IPS-11a (cell line): Measurements from ENCODE around the gene PAWR.
A peak's percentile ranks its signal among the peaks of the same experiment; 100 is the strongest.
"Not testable (repeated sequence)": the region's sequence is repeated elsewhere in the genome, so short reads cannot be mapped to it uniquely, and the experiment has no call there.

Experiments used
- H3K4me3 ChIP-seq: one replicate; pipeline ENCODE4 v1.5.1; 2013; ENCODE audit warnings: low read depth, low read length, control low read depth

The PAWR gene

DNA sequence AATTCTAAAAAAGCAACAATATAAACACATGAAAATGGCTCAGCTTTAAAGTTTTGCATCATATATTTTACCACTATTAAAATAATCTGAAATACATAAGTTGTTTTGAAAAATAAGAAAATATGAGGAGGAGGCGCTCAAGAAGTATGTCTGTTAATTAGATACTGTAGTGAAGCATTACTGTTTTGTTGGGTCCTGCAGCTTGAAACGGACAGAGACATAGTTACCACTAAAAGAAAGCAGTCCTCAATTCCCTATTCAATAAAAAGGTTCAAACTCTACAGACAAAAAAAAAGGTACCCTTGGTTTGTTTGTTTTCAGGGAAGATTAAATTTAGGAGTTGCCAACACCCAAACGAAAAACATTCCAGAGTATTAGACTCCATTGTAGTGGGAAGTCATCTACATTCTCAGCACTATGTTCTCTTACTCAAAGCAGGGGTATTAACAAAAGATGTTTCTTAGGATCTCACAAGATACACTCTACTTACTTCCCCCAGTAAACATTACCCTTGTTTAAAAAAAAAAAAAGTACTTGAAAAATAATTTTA lies 3.0 kb downstream of the PAWR start:
- peak overlapping the region; percentile 86 for H3K4me3 ChIP-seq

DNA sequence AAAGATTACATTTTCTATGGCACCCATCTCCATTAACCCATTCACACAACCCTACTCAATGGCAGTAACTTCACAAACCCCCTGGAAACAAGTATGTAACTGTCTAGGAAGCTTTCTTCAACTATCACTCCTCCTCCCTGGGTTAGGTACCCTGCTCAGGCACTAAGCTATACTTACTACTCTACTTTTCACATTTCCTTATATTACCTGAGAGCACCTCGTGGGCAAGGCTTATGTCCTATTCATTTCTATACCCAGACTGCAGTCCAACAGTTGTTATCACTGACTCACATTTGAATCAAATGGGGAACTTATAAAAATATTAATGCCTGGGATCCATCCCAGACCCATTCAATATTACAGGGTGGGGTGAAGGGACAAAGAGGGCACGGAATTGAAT lies 4.6 kb downstream of the PAWR start:
- H3K4me3 ChIP-seq: peak overlapping the region; percentile 8

DNA sequence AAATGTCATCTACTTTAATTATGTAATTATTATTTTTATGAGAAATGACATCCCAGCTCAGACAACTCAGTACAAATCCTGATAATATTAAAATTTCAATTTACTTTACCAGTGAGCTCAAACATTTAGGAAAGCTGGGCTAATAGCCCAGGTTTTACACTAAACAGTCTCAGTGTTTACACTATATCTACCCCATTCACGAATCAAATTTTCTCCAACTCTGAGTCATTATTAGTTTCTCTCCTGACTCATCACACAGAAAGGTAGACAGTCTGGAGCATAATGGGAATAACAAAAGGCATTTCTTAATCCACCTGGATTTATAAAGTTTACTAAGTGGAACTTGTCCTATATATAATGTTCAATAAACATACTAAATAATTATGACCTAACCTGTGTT lies 5.7 kb downstream of the PAWR start:
- H3K4me3 ChIP-seq: no peak overlapping the region

GRCh38 chr12:79684338-79684737 lies 6.4 kb downstream of the PAWR start:
- not testable (repeated sequence) for H3K4me3 ChIP-seq

- H3K4me3 ChIP-seq: no peak overlapping the region
These were observed 8.2 kb downstream of the PAWR start for GRCh38 chr12:79682593-79682992.

GRCh38 chr12:79681008-79681590 lies 9.7 kb downstream of the PAWR start:
- H3K4me3 ChIP-seq: no peak overlapping the region

DNA sequence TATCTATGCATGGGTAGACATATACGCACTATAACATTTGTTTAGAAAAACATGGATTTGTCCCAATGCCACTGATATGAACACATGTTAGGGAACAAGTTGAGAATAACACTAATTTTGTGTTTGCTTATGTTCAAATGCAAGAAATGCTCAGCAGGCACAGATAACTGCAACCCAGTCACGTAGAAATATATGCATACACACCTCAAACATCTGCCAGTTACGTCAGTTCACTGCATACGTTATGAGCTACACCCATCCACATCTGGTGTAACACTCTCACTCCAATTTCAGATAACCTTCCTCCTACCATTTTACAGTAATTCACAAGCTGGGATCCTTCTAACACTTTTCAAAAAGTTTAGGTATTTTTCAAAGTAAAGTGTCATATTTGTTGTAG lies 10.7 kb downstream of the PAWR start:
- no peak overlapping the region for H3K4me3 ChIP-seq

DNA sequence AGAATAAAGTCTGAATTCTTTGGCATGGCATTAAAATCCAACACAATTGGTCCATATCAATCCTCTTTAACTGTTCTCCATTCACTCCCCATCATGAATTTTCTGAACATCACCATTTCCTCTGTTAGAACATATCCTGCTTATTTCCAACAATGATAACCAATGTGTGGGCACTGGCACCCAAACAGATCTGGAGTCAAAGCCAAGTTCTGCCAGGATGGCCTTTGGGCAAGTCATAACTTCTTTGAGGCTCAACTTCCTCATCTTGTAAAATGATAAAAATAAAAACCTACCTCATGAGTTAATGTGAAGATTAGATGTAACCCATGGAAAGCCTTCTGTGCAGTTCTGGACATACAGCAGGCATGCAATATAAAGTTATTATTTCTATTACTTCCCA lies 12.5 kb downstream of the PAWR start:
- H3K4me3 ChIP-seq: no peak overlapping the region

DNA sequence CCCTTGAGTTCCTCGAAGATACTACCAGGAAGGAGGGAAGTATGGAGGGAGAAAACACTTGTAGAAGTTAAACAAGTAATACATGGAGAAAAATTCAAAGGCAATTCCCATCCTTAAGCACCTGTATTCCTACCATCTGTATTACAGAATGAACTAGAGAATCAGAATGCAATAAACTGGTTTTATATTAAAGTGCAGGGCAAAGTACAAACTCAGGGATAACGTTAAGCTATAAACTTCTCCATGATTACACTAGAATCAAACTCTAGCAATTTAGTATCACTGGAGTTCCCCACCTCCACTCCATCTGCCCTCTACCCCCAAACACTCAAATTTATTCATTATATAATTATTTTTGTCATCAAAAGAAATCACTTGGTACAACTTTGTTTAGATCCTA lies 13.1 kb downstream of the PAWR start:
- no peak overlapping the region for H3K4me3 ChIP-seq

- H3K4me3 ChIP-seq: no peak overlapping the region
These were observed 14.2 kb downstream of the PAWR start for GRCh38 chr12:79676579-79676978.

DNA sequence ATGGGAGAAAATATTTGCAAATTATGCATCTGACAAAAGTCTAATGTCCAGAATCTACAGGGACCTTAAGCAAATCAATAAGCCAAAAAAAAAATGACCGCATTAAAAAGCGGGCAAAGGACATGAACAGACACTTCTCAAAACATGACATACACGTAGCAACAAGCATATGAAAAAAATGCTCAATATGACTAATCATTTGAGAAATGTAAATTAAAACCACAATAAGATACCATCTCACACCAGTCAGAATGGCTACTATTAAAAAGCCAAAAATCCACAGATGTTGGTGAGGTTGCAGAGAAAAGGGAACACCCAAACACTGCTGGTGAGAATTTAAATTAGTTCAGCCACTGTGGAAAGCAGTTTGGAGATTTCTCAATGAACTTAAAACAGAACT lies 16.1 kb downstream of the PAWR start:
- no peak overlapping the region for H3K4me3 ChIP-seq

GRCh38 chr12:79673354-79673753 lies 17.4 kb downstream of the PAWR start:
- H3K4me3 ChIP-seq: no peak overlapping the region

DNA sequence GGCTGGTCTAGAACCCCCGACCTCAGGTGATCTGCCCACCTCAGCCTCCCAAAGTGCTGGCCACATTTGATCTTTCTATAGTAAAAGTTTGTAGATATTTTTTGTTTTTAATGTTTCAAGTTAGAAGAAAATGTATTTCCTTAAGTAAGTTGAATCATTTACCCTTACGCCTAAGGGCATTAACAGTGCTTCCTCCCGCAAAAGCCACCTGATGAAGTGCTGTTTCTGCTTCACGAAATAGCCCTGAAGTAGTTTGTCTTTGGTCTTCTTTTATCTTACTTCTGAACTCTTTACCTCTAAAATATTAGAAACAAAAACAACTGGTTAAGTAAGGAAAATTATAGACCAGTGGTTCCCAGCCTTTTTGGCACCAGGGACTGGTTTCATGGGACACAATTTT lies 22.7 kb downstream of the PAWR start:
- H3K4me3 ChIP-seq: no peak overlapping the region

- no peak overlapping the region for H3K4me3 ChIP-seq
These were observed 25.4 kb downstream of the PAWR start for GRCh38 chr12:79665212-79665887.

- H3K4me3 ChIP-seq: no peak overlapping the region
These were observed 26.2 kb downstream of the PAWR start for GRCh38 chr12:79664518-79664917.

GRCh38 chr12:79662046-79662811 lies 28.5 kb downstream of the PAWR start:
- H3K4me3 ChIP-seq: no peak overlapping the region

GRCh38 chr12:79661629-79662028 lies 29.1 kb downstream of the PAWR start:
- H3K4me3 ChIP-seq: no peak overlapping the region

DNA sequence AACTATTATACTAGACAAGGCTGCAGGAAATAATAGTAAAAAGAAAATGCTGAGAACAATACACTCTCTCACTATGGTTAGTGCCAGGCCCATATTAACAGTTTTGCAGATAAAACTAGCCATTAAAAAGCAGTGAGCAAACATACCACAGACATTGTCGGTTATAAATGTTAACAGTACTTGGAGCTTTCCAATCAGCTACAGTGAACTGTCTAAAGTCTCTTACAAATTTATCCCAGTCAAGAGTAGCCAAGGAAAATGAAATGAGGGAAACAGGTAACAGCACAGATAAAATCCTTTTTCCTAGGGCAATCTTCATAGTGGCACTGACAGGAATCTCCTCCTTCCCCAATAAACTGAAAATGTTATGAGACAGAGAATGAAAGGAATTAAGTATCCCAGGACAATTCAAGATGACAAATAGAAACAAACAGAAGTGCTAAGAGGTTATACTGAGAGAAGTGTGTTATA lies 30.8 kb downstream of the PAWR start:
- H3K4me3 ChIP-seq: no peak overlapping the region

GRCh38 chr12:79658221-79658620 lies 32.5 kb downstream of the PAWR start:
- H3K4me3 ChIP-seq: no peak overlapping the region

GRCh38 chr12:79657136-79657535 lies 33.6 kb downstream of the PAWR start:
- no peak overlapping the region for H3K4me3 ChIP-seq

DNA sequence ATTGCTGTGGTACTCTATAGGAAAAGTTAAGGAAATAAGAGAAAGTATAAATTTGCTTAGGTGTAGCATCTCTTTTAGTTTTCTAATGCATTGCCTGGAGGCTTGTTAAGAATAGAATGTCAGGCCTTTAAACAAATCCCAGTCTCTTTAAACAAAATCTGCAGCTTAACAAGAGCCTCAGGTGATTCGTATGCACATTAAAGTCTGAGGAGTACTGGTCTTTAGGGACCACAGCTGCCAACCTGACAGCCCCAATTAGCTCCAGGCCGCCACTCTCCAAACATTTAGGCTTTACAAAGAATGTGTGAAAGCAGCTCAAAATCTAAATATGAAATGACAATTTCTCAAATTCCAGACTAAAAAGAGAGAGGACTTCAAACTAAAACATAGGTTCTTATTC lies 35.7 kb downstream of the PAWR start:
- H3K4me3 ChIP-seq: no peak overlapping the region

DNA sequence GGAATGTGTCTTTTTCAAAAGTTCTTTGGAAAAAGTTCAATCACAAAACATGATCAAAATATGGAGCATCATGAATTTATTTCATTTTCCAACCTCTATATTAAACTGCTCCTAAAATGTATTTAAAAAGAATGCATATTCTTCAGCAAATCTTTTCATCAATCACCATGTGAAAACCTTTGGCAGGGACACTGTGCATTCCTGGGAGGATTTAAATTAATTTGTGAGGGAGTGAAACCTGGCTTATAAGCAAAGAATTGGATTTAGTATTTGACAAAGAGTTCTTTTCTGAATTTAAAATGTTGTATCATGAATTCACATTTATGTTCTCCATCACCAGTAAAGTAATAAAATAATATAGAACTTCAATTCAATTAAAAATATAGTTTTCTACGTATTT lies 38.2 kb downstream of the PAWR start:
- H3K4me3 ChIP-seq: no peak overlapping the region
